Stomach smooth muscle (tissue), 2 donors: Measurements from ENCODE around the gene SCGB3A1.

ENCODE experiments used
- H3K27ac ChIP-seq: one replicate; pipeline ENCODE4 v1.7.0; 2013; ENCODE audit warnings: mild to moderate bottlenecking, low read length, inconsistent platforms
- H3K27me3 ChIP-seq, 2 donors: one replicate each; pipeline ENCODE4 v1.7.0; 2013; ENCODE audit warnings: low read length in 2 of 2; ENCODE audit not compliant: insufficient read depth in 2 of 2, control insufficient read depth in 1 of 2
- H3K36me3 ChIP-seq, 2 donors: one replicate each; pipeline ENCODE4 v1.7.0; 2013; ENCODE audit warnings: low read length in 2 of 2; ENCODE audit not compliant: control insufficient read depth in 2 of 2, insufficient read depth in 2 of 2
- H3K4me1 ChIP-seq: one replicate; pipeline ENCODE4 v1.7.0; 2013; ENCODE audit warnings: low read length; ENCODE audit not compliant: control insufficient read depth, insufficient read depth
- H3K4me3 ChIP-seq, 2 donors: one replicate each; pipeline ENCODE4 v1.7.0; 2013; ENCODE audit warnings: low read length in 2 of 2
- H3K9ac ChIP-seq, 2 donors: one replicate each; pipeline ENCODE4 v1.7.0; 2013; ENCODE audit warnings: low read length in 2 of 2, mild to moderate bottlenecking in 1 of 2
- H3K9me3 ChIP-seq, 2 donors: one replicate each; pipeline ENCODE4 v1.7.0; 2013; ENCODE audit warnings: low read length in 2 of 2; ENCODE audit not compliant: control insufficient read depth in 2 of 2
- donor health status: healthy.
- donor health status: Pancreatic carcinoma.

SCGB3A1 gene

DNA sequence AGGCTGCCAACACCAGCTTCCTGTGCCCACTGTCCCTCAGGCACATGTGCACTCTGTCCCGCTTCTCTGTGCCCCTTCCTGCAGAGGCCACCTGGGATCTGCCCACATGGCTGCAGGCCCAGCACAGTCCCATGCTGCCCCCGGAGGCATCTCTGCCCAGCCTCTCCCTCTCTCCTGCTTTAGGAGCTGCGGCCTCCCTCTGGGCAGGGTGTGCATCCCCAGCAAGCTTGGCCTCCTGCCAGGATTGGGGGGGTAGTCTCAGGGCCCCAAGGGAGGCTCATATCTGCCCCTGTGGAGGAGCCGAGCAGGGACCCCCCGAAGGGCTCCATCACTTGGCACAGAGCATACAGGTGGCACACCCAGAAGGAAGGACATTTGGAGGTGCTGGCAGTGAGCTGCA is 33.3 kb upstream of the SCGB3A1 start:
- Histone ChIP-seq H3K4me3 (no peak overlapping the region), H3K9ac (no peak overlapping the region), H3K9me3 (no peaks in the 10 kb centered on the region), H3K36me3 (no peaks in the 10 kb centered on the region), H3K27ac (no peak overlapping the region), H3K27me3 (peaks cover 4 to 9% of the 10 kb centered on the region in 2 donors), H3K4me1 (no peaks in the 10 kb centered on the region)

DNA sequence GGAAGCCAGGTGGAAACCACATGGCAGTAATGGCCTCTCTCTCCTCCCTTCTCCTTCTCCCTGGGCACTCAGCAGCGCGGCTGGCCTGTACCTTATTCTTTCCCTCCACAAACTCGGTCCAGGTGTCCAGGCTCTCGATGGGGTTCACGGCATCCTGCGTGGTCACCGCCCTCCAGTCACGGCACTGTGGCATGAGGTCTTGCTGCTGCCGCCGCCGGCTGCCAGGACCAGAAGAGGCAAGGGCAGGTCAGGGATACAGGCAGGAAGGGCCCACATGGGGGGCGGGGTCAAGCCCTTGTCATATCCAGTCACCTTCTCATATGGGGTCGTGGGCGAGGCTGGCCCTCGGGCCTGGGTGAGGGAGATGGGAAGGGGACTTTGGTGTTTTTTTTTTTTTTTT is 32.5 kb upstream of the SCGB3A1 start:
- Histone ChIP-seq H3K9me3 (no peaks in the 10 kb centered on the region), H3K4me1 (peaks cover 3% of the 10 kb centered on the region), H3K36me3 (no peaks in the 10 kb centered on the region), H3K27ac (no peak overlapping the region), H3K9ac (no peak overlapping the region), H3K27me3 (peaks cover 7 to 14% of the 10 kb centered on the region in 2 donors), H3K4me3 (no peak overlapping the region)

DNA sequence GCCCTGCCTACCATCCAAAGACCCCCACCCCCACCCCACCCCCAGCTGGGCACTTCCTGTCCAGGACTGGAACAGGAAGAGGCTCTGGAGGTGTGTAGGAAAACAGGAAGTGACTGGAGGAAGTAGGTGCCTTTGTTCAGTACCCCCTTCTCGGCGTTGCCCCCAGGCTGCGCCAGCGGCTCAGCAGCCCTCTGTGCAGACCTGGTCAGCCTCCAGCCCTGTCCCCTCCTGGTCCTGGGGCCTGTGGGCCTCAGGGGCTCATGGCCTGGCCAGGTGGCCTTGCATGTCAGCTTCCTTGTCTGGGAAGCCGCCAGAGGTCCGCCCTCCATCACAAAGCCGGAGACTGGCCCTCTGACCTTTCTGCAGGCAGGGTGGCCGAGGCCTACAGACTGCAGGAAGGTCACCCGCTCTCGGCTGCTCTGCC is 32.1 kb upstream of the SCGB3A1 start:
- H3K9ac ChIP-seq, result no peak overlapping the region
- H3K4me3 ChIP-seq, result no peak overlapping the region
- H3K36me3 ChIP-seq, result no peaks in the 10 kb centered on the region
- no peak overlapping the region for H3K27ac ChIP-seq
- H3K27me3 ChIP-seq, result peaks cover 8 to 18% of the 10 kb centered on the region in 2 donors
- H3K4me1 ChIP-seq, result peaks cover 3% of the 10 kb centered on the region
- no peaks in the 10 kb centered on the region for H3K9me3 ChIP-seq

DNA sequence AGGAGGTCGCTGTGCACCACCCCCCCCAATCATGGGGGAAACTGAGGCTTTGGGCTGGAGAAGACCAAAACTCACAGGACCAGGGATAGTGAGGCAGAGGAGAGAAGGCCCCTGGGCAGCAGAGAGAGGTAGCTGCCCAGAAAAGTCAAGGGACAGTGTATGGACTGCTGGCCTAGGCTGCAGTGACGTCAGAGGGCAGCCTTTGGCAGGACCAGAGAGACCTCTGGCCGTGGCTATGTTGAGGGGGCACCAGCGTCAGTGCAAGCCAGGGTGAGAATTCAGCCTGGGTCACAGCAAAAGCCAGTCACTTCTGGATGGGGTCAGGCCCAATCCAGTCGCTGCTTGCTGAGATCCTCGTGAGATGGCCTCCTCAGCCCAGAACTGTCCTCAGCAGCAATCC is 31.6 kb upstream of the SCGB3A1 start:
- H3K4me1 ChIP-seq, result peaks cover 3% of the 10 kb centered on the region
- peaks cover 10 to 20% of the 10 kb centered on the region in 2 donors for H3K27me3 ChIP-seq
- H3K9ac ChIP-seq, result no peak overlapping the region
- H3K4me3 ChIP-seq, result no peak overlapping the region
- H3K36me3 ChIP-seq, result no peaks in the 10 kb centered on the region
- no peak overlapping the region for H3K27ac ChIP-seq
- no peaks in the 10 kb centered on the region for H3K9me3 ChIP-seq

DNA sequence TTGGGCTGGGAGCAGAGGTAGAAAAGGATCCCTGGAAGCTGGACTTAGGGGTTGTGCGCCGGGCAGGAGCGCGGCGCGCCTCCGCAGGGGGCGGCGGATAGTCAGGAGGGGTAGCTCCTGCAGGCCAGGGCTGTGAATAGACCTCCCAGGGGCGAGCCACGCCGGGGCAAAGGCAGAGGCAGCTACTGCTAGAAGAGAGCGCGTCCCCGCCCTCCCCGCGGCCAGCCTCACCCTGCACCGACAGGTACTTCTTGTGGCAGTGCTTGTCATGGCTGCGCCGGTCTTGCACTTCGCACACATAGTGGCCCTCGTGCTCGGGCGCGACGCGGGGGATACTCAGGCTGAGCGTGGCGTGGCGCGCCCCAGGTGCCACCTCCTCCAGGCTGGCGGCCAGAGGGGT is 30.0 kb upstream of the SCGB3A1 start:
- Histone ChIP-seq H3K9ac (no peak overlapping the region), H3K4me1 (peaks cover 3% of the 10 kb centered on the region), H3K4me3 (no peak overlapping the region)

DNA sequence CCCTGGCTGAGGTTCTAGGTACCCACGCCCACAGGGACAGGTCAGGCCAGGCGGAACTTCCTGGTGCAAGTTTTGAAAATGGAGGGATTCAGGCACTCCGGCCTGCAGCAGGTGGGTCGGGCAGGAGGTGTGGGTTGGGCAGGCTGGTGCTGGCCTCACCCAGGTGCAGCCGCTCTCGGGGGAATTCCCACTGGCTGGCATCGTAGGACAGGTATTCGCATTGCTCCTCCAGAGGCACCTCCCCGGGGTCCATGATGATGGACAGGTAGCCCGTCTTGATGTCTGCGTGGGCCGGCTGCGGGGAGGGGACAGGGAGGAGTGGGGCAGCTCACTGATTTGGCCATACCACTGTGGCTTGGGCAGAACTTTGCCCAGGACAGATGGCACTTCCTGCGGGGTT is 28.7 kb upstream of the SCGB3A1 start:
- no peak overlapping the region for H3K27ac ChIP-seq
- peaks cover 11 to 20% of the 10 kb centered on the region in 2 donors for H3K27me3 ChIP-seq
- no peaks in the 10 kb centered on the region for H3K9me3 ChIP-seq
- H3K4me3 ChIP-seq, result no peak overlapping the region
- peaks cover 3% of the 10 kb centered on the region for H3K4me1 ChIP-seq
- H3K36me3 ChIP-seq, result no peaks in the 10 kb centered on the region
- no peak overlapping the region for H3K9ac ChIP-seq

More for the DNA sequence above, 30.0 kb upstream of the SCGB3A1 start:
- H3K27me3 ChIP-seq, result peaks cover 11 to 20% of the 10 kb centered on the region in 2 donors
- no peak overlapping the region for H3K27ac ChIP-seq
- H3K9me3 ChIP-seq, result no peaks in the 10 kb centered on the region
- H3K36me3 ChIP-seq, result no peaks in the 10 kb centered on the region

DNA sequence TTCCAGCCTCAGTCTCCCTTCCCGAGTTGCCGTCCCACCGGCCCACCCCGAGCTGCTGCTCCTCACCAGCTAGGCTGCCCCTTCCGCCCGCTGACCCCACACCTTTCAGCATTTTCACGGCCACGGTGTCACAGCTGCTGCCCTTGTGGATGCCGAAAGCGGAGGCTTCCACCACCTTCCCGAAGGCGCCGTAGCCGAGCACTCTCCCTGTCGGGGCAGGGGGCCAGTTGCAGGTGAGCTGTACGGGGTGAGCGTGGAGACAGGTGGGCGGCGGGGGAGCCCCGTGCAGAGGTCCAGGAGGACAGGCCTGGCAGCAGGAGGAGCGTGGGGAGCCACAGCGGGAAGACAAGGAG is 28.2 kb upstream of the SCGB3A1 start:
- Histone ChIP-seq H3K4me3 (no peak overlapping the region), H3K4me1 (peaks cover 3% of the 10 kb centered on the region), H3K9ac (no peak overlapping the region), H3K9me3 (no peaks in the 10 kb centered on the region), H3K27ac (no peak overlapping the region), H3K36me3 (no peaks in the 10 kb centered on the region), H3K27me3 (peaks cover 11 to 20% of the 10 kb centered on the region in 2 donors)

DNA sequence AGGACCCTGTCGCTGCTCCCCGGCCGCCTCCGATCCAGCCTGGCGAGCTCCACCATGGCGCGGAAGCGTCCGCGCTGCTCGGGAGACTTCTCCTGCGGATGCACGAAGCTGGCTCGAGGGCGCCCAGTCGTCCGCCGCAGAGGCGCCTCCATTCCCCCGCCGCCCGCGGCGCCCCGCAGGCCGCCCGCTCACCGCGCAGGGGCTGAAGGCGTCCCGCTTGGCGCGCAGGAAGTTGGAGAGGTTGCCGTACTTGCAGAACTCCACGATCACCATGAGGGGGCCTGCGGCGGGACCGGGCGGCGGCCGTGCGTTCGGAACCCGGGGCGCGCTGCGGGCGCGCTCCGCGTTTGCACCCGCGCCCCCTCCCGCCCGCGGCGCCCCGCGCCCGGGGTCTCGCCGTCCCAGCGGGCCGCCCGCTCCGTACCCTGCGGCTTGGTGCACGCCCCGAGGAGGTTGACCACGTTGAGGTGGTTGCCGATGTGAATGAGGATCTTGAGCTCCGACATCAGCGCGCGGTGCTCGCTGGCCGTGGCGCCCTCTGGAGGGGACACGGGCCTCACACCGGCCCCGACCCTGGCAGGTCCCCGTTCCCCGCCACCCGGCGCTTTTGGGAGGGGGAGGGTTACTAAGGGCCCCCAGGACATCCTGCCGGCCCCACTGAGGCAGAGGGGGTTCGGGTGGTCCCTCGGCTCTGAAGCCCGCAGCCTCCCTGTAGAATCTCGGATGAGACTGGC is 27.7 kb upstream of the SCGB3A1 start:
- Histone ChIP-seq H3K9me3 (no peaks in the 10 kb centered on the region), H3K9ac (no peak overlapping the region), H3K4me1 (peaks cover 3% of the 10 kb centered on the region), H3K4me3 (peak overlapping the region in 1 of 2 donors; percentile 40), H3K36me3 (no peaks in the 10 kb centered on the region), H3K27ac (no peak overlapping the region), H3K27me3 (peaks cover 11 to 20% of the 10 kb centered on the region in 2 donors)

DNA sequence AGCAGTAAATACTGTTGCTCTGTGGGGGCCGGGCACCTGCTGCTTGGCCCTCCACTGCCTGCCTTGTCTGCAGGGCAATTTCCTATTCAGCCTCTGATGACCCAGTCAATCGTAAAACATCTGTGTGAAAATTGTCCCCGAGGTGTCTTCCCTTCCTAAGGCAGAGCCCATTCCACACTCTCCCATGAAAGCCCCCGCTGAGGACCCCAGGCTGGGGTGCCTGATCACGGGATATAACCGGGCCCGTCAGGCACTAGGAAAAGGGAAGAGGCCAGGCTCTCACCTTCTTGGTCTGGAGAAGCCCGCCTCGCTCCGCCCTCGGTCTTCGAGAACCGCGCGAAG is 27.2 kb upstream of the SCGB3A1 start:
- Histone ChIP-seq H3K4me1 (peaks cover 3% of the 10 kb centered on the region), H3K9me3 (no peaks in the 10 kb centered on the region), H3K36me3 (no peaks in the 10 kb centered on the region), H3K27me3 (peaks cover 11 to 20% of the 10 kb centered on the region in 2 donors), H3K9ac (no peak overlapping the region), H3K4me3 (peak overlapping the region in 1 of 2 donors; percentile 40), H3K27ac (no peak overlapping the region)

DNA sequence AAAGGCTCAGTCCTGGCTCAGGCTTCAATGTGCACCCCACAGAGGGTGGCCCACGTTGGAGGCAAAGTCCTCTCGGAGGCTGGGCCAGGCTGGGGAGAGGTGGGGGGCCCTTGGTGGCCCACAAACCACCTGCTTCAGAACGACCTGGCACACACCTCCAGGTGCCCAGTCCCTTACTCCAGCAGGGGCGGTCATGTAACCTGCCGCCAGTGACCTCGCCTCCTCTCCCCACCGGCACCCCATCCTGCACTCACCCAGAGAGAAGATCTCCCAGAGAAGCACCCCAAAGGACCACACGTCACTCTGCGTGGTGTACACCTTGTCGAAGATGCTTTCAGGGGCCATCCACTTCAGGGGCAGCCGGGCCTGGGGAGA is 22.5 kb upstream of the SCGB3A1 start:
- peaks cover 6% of the 10 kb centered on the region in 2 donors for H3K27me3 ChIP-seq
- H3K9ac ChIP-seq, result no peak overlapping the region
- H3K27ac ChIP-seq, result no peak overlapping the region
- no peaks in the 10 kb centered on the region for H3K4me1 ChIP-seq
- no peaks in the 10 kb centered on the region for H3K36me3 ChIP-seq
- no peaks in the 10 kb centered on the region for H3K9me3 ChIP-seq
- H3K4me3 ChIP-seq, result no peak overlapping the region

DNA sequence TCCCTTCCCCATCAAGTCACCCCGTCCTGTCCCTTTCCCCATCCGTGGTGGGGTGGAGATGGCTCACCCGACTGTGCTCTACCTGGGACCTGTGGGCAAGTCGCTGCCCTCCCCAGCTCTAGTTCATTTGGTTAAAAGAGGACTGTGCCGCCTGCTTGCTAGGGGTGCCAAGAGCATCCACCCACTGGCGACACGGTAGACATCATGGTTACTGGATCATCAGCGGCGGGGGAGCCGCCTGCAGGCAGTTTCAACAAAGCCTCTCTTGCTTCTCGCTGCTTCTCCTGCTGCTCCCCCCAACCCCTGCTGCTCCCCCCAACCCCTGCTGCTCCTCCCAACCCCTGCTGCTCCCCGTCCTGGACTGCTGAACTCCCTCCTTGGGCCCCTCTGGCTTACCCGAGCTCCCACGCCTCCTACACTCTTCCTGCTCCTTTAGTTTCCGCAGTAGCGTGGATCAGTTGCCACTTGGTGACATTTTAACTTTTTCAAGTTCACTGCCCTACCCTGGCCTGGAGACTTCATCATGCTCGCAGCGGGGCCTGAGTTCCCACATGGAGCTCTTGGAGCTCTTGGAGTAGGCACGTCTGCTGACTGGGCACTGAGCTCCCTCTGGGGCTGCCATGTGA is 22.0 kb upstream of the SCGB3A1 start:
- no peak overlapping the region for H3K9ac ChIP-seq
- H3K9me3 ChIP-seq, result no peaks in the 10 kb centered on the region
- no peak overlapping the region for H3K27ac ChIP-seq
- no peaks in the 10 kb centered on the region for H3K4me1 ChIP-seq
- peaks cover under 1 to 4% of the 10 kb centered on the region in 2 donors for H3K27me3 ChIP-seq
- no peaks in the 10 kb centered on the region for H3K36me3 ChIP-seq
- H3K4me3 ChIP-seq, result no peak overlapping the region
